ENCODE results near the gene NTHL1. TPM values are rescaled to one million over a fixed set of nuclear protein-coding genes. Genes with fewer than 3 reads are reported as not detected.
A peak's percentile ranks its signal among the peaks of the same experiment; 100 is the strongest.

The NTHL1 gene
- total and polyA plus RNA-seq, 10 of the 15 experiments (the other 5 are each of a cell fraction or from before 2014, with no cell fraction given), result 0.85 to 54.7 (median 39.0) TPM

- ChIA-PET RAD21 (ENCODE audit: unreplicated experiment) (interaction anchor here (0.9 kb wide), 1 partner anchor 22 kb away, joined by 3 read pairs; no protein-coding TSS in a partner anchor), POLR2A (interaction anchor here (0.6 to 2.3 kb wide), 2 partner anchors 21 to 111 kb away, joined by 5 to 11 read pairs; partner anchors contain the start of gene TRAF7), CTCF (no interaction called here), SMC1A (ENCODE audit: uncharacterized antibody, unreplicated experiment) (no interaction called here)
- Histone ChIP-seq H2AFZ (ENCODE audit: control insufficient read depth, low read depth, low read length) (peak overlapping the region; percentile 15; the same call in 1 of the 2 replicates), H3K27ac (ENCODE audit: control insufficient read depth, insufficient read depth) (no peak overlapping the region), H3K9ac (ENCODE audit: control insufficient read depth, insufficient read depth, low read length) (no peak overlapping the region; the same call in 1 of the 2 replicates), H4K20me1 (ENCODE audit: control insufficient read depth, insufficient read depth) (no peaks in the 10 kb centered on the region), H3K36me3 (ENCODE audit: control insufficient read depth in 2 of 2, insufficient read depth in 2 of 2, low read length in 1 of 2) (peaks cover 0 to 1% of the 10 kb centered on the region in 2 experiments; a peak in 2 of 4 replicates), H3K79me2 (ENCODE audit: control insufficient read depth, insufficient read depth, low read length) (peaks cover 15% of the 10 kb centered on the region), H3K4me2 (ENCODE audit: control insufficient read depth, insufficient read depth) (peak overlapping the region; percentile 30; the same call in 1 of the 2 replicates), H3K4me1 (ENCODE audit: control insufficient read depth, insufficient read depth, low read length) (peaks cover 22% of the 10 kb centered on the region), H3K27me3 (replicated peaks in 1 of 2; ENCODE audit: control insufficient read depth in 2 of 2, insufficient read depth in 2 of 2, low read length in 1 of 2) (no peaks in the 10 kb centered on the region), H3K4me3 (no peak overlapping the region), H3K9me3 (replicated peaks; ENCODE audit: control insufficient read depth, insufficient read depth, low read length) (no peaks in the 10 kb centered on the region)
- 49% methylated on average over 18 of the region's 26 CpGs for WGBS (ENCODE audit: insufficient coverage, insufficient replicate concordance, low lambda C conversion rate, missing lambda C conversion rate)
- FAIRE-seq (no peak), ATAC-seq (peak; percentile 6), DNase-seq (ENCODE audit: low read depth, low spot score) (no peak)
- no TSS peak for BruUV-seq (replicated peaks)
- intact Hi-C loops (cut with micrococcal nuclease; ENCODE audit: unreplicated experiment), result no loop called here
- in situ Hi-C loops (cut with MboI), result no loop called here
- TF ChIP-seq IKZF1 (conservative IDR thresholded peaks at IDR 0.05), result peak; percentile 87
- no peak for TF ChIP-seq TARDBP (IDR thresholded peaks at IDR 0.05; ENCODE audit: borderline replicate concordance)
- no peak for TF ChIP-seq JUND (IDR thresholded peaks at IDR 0.05; ENCODE audit: low read depth, low read length)
- no peak for TF ChIP-seq WRNIP1 (IDR thresholded peaks at IDR 0.05; ENCODE audit: borderline replicate concordance, low read depth, low read length)
- TF ChIP-seq, protein P1, sequence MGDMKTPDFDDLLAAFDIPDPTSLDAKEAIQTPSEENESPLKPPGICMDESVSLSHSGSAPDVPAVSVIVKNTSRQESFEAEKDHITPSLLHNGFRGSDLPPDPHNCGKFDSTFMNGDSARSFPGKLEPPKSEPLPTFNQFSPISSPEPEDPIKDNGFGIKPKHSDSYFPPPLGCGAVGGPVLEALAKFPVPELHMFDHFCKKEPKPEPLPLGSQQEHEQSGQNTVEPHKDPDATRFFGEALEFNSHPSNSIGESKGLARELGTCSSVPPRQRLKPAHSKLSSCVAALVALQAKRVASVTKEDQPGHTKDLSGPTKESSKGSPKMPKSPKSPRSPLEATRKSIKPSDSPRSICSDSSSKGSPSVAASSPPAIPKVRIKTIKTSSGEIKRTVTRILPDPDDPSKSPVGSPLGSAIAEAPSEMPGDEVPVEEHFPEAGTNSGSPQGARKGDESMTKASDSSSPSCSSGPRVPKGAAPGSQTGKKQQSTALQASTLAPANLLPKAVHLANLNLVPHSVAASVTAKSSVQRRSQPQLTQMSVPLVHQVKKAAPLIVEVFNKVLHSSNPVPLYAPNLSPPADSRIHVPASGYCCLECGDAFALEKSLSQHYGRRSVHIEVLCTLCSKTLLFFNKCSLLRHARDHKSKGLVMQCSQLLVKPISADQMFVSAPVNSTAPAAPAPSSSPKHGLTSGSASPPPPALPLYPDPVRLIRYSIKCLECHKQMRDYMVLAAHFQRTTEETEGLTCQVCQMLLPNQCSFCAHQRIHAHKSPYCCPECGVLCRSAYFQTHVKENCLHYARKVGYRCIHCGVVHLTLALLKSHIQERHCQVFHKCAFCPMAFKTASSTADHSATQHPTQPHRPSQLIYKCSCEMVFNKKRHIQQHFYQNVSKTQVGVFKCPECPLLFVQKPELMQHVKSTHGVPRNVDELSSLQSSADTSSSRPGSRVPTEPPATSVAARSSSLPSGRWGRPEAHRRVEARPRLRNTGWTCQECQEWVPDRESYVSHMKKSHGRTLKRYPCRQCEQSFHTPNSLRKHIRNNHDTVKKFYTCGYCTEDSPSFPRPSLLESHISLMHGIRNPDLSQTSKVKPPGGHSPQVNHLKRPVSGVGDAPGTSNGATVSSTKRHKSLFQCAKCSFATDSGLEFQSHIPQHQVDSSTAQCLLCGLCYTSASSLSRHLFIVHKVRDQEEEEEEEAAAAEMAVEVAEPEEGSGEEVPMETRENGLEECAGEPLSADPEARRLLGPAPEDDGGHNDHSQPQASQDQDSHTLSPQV (IDR thresholded peaks at IDR 0.05), result no peak
- TF ChIP-seq RUNX3 (IDR thresholded peaks at IDR 0.05; ENCODE audit: low read length), result no peak
- no peak for TF ChIP-seq EZH2 (IDR thresholded peaks at IDR 0.05; ENCODE audit: borderline replicate concordance, control insufficient read depth, low read depth, low read length)
- no peak for TF ChIP-seq HDGF (IDR thresholded peaks at IDR 0.05)
- no peak for TF ChIP-seq FOXK2 (IDR thresholded peaks at IDR 0.05)
- TF ChIP-seq HCFC1 (IDR thresholded peaks at IDR 0.05; ENCODE audit: low read length), result no peak
- no peak for TF ChIP-seq NFYB (IDR thresholded peaks at IDR 0.05; ENCODE audit: insufficient read depth, low read depth, low read length)
- no peak for TF ChIP-seq SUPT20H (IDR thresholded peaks at IDR 0.05; ENCODE audit: borderline replicate concordance, control insufficient read depth, low read depth, low read length)
- TF ChIP-seq IRF5 (IDR thresholded peaks at IDR 0.05; ENCODE audit: borderline replicate concordance), result no peak
- peak; percentile 48; the same call in 1 of the 2 replicates for TF ChIP-seq TCF3 (IDR thresholded peaks at IDR 0.05; ENCODE audit: borderline replicate concordance, insufficient read depth, low read depth, low read length)
- no peak for TF ChIP-seq CREM (IDR thresholded peaks at IDR 0.05; ENCODE audit: low read depth)
- TF ChIP-seq SP1 (IDR thresholded peaks at IDR 0.05; ENCODE audit: low read depth, low read length), result no peak
- TF ChIP-seq ZNF217 (IDR thresholded peaks at IDR 0.05), result no peak
- no peak for TF ChIP-seq GATAD2B (conservative IDR thresholded peaks at IDR 0.05; ENCODE audit: low read depth)
- TF ChIP-seq MEF2A (IDR thresholded peaks at IDR 0.05; ENCODE audit: insufficient read depth, low read depth, low read length), result no peak
These were observed 3.8 kb downstream of the NTHL1 start for GRCh38 chr16:2043667-2044451.
